ENCODE measurements around the gene RBM20. TPM values are rescaled to one million over a fixed set of nuclear protein-coding genes. Genes with fewer than 3 reads are reported as not detected.

Gene RBM20
- total RNA-seq, 1 donor from 2014 or later, result 0.02 TPM

DNA sequence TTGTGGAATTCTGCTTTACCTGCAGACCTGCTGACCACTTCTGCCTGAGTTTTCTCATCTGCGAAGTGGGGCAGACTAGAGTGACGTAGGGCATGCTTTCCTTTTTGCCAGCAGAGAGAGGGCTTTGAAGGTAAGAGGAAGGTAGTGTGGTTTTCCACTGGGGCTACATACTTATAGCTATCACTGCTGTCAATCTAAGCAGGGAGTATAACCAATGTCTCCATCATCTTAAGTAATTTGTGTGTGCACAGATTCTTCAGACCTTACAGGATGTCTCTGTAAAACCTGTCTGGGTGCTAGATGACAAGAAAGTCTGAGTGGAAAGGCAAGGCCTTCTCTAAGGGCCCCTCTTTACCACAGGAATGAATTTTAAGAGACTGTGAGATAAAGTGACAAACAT is 106.8 kb downstream of the RBM20 start:
- DNase-seq (ENCODE audit: low spot score), result no peak
- intact Hi-C loops (cut with micrococcal nuclease), result no loop called here
- no peaks in the 10 kb centered on the region for H3K27me3 Mint-ChIP-seq (ENCODE audit: low read depth)
- no peak overlapping the region for H3K4me3 Mint-ChIP-seq (ENCODE audit: low read depth)
- H3K9me3 Mint-ChIP-seq, result peaks cover 27% of the 10 kb centered on the region
- H3K36me3 Mint-ChIP-seq (ENCODE audit: low read depth), result peaks cover 7% of the 10 kb centered on the region
- peaks cover 50% of the 10 kb centered on the region for H3K4me1 Mint-ChIP-seq (ENCODE audit: low read depth)
- no peak overlapping the region for H3K27ac Mint-ChIP-seq

DNA sequence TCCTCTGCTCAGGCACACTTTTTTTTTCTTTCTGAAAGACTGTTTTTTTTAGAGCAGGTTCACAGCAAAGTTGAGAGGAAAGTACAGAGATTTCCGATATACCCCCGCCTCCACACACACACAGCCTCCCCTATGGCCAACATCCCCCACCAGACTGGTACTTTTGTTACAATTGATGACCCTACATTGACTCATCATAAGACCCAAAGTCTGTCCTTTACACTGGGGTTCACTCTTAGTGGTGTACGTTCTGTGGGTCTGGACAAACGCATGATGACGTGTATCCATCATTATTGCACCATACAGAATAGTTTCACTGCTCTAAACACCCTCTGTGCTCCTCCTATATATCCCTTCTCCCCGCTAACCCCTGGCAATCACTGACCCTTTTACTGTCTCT is 107.7 kb downstream of the RBM20 start:
- Mint-ChIP-seq H3K4me1 (ENCODE audit: low read depth) (peaks cover 45% of the 10 kb centered on the region), H3K9me3 (peaks cover 27% of the 10 kb centered on the region), H3K27me3 (ENCODE audit: low read depth) (no peaks in the 10 kb centered on the region), H3K4me3 (ENCODE audit: low read depth) (no peak overlapping the region), H3K36me3 (ENCODE audit: low read depth) (peaks cover 7% of the 10 kb centered on the region), H3K27ac (no peak overlapping the region)
- intact Hi-C loops (cut with micrococcal nuclease), result no loop called here
- no peak for DNase-seq (ENCODE audit: low spot score)

DNA sequence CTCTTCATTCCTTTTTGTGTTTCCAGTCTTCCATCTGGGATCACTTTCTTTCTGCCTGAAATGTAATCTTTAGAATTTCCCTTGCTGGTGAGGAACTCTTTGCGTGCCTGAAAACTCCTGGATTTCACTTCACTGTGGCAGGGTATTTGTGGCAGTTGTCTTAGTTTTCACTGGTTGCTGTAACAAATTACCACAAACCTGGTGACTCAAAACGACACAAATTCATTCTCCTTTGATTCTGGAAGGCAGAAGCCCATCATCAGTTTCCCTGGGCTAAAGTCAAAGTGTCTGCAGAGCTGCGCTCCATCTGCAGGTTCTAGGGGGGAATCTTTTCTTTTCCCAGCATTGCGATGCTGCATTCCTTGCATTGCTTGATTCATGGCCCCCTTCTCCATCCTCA is 109.3 kb downstream of the RBM20 start:
- peaks cover 7% of the 10 kb centered on the region for H3K36me3 Mint-ChIP-seq (ENCODE audit: low read depth)
- intact Hi-C loops (cut with micrococcal nuclease), result no loop called here
- H3K4me3 Mint-ChIP-seq (ENCODE audit: low read depth), result no peak overlapping the region
- H3K27ac Mint-ChIP-seq, result no peak overlapping the region
- H3K9me3 Mint-ChIP-seq, result peaks cover 22% of the 10 kb centered on the region
- H3K27me3 Mint-ChIP-seq (ENCODE audit: low read depth), result no peaks in the 10 kb centered on the region
- no peak for DNase-seq (ENCODE audit: low spot score)
- peaks cover 33% of the 10 kb centered on the region for H3K4me1 Mint-ChIP-seq (ENCODE audit: low read depth)

DNA sequence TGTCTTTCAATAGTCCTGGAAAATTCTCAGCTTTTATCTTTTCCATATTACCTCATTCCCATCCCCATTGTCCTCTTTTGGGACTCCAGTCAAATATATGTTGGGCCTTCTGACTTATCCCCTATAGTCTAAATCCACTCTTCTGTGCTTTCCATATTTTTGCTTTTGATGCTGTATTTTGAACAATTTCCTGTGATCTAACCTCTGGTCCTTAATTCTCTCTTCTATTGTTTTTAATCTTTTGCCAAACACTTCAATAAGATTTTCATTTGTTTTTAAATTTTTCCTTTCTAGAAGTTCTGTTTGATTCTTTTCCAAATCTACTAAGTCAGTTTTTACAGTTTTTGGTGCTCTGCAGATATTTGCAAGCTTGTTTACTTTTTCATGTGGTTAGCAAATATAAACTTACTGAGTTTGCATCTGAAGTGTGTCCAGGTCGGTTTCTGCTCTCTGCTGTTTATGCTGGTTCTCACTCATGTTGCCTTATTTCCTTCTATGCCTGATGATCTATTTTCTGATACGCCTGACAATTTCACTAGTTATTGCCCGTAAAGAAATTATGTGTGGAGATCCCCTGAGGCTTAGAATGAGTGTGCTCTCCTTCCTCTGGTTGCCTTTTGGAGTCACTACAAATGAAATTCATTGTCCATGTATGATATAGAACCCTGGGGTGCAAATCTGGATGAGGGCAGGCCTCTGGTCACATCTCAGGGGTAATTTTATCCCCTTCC is 110.4 kb downstream of the RBM20 start:
- H3K27me3 Mint-ChIP-seq (ENCODE audit: low read depth), result no peaks in the 10 kb centered on the region
- intact Hi-C loops (cut with micrococcal nuclease), result no loop called here
- peaks cover 31% of the 10 kb centered on the region for H3K4me1 Mint-ChIP-seq (ENCODE audit: low read depth)
- peaks cover 4% of the 10 kb centered on the region for H3K36me3 Mint-ChIP-seq (ENCODE audit: low read depth)
- no peak overlapping the region for H3K4me3 Mint-ChIP-seq (ENCODE audit: low read depth)
- H3K27ac Mint-ChIP-seq, result no peak overlapping the region
- no peak for DNase-seq (ENCODE audit: low spot score)
- H3K9me3 Mint-ChIP-seq, result peaks cover 12% of the 10 kb centered on the region

DNA sequence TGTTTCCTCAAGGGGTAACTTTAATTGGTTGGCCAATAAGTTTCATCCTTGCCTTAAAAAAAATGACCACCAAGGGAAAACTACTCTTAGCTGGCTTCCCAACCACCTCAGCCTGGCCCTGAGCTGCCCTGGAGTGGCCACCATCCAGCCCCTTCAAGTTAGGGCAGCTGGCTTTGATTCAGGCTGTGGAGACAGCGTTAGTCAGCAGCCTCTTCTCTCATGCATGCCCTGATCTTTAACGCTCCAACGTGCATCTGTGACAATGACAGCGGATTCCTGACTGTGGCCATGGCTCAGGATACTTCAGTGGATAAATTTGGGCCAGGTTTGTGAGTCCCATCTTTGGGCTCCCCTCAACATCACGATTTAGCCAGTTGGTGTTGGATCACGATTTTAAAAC is 111.6 kb downstream of the RBM20 start:
- no peak overlapping the region for H3K4me3 Mint-ChIP-seq (ENCODE audit: low read depth)
- intact Hi-C loops (cut with micrococcal nuclease), result no loop called here
- peaks cover 8% of the 10 kb centered on the region for H3K9me3 Mint-ChIP-seq
- H3K4me1 Mint-ChIP-seq (ENCODE audit: low read depth), result peaks cover 28% of the 10 kb centered on the region
- H3K27me3 Mint-ChIP-seq (ENCODE audit: low read depth), result no peaks in the 10 kb centered on the region
- no peak for DNase-seq (ENCODE audit: low spot score)
- peaks cover 4% of the 10 kb centered on the region for H3K36me3 Mint-ChIP-seq (ENCODE audit: low read depth)
- H3K27ac Mint-ChIP-seq, result no peak overlapping the region

DNA sequence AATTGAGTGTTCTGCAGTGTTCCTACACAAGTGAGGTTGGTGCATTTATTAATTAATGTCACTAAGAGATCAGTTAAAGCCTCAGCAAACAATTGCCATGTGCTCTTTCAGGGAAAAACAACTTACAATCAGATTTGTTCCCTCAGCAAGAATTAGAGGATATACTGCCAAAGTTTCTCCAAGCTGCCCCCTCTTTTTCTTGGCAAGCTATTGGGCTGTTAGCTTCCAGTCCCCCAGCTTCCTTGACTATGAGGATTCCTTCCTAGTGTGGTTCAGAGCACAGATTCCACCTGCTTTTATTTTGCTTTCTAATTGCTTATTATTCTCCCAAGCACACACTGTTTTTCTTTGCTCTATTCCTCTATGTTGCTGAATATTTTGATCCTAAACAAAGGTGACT is 112.7 kb downstream of the RBM20 start:
- H3K4me3 Mint-ChIP-seq (ENCODE audit: low read depth), result no peak overlapping the region
- no peak overlapping the region for H3K27ac Mint-ChIP-seq
- DNase-seq (ENCODE audit: low spot score), result no peak
- intact Hi-C loops (cut with micrococcal nuclease), result no loop called here
- peaks cover 19% of the 10 kb centered on the region for H3K4me1 Mint-ChIP-seq (ENCODE audit: low read depth)
- H3K36me3 Mint-ChIP-seq (ENCODE audit: low read depth), result peaks cover 4% of the 10 kb centered on the region
- peaks cover 8% of the 10 kb centered on the region for H3K9me3 Mint-ChIP-seq
- H3K27me3 Mint-ChIP-seq (ENCODE audit: low read depth), result no peaks in the 10 kb centered on the region

DNA sequence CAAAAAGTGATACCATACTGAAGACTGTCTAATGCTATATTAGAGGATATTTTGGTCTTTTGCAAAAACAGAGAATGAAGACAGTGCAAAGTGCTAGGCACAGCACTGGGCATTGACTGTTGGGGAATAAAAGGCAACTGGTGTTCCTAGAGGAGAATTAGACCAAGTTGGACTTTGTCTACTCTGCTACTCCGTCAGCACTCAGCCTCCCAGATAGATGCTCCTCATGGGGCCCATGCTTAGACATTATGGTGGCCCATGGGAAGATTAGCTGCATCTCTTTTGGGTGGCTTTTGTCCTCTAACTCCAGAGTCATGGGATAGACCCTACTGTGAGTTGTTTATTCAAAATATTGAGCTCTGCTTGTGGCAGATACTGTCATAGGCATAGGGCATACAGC is 113.5 kb downstream of the RBM20 start:
- Mint-ChIP-seq H3K27me3 (ENCODE audit: low read depth) (no peaks in the 10 kb centered on the region), H3K27ac (no peak overlapping the region), H3K9me3 (peaks cover 8% of the 10 kb centered on the region), H3K4me1 (ENCODE audit: low read depth) (peaks cover 14% of the 10 kb centered on the region), H3K36me3 (ENCODE audit: low read depth) (peaks cover 4% of the 10 kb centered on the region), H3K4me3 (ENCODE audit: low read depth) (no peak overlapping the region)
- no peak for DNase-seq (ENCODE audit: low spot score)
- intact Hi-C loops (cut with micrococcal nuclease), result no loop called here

DNA sequence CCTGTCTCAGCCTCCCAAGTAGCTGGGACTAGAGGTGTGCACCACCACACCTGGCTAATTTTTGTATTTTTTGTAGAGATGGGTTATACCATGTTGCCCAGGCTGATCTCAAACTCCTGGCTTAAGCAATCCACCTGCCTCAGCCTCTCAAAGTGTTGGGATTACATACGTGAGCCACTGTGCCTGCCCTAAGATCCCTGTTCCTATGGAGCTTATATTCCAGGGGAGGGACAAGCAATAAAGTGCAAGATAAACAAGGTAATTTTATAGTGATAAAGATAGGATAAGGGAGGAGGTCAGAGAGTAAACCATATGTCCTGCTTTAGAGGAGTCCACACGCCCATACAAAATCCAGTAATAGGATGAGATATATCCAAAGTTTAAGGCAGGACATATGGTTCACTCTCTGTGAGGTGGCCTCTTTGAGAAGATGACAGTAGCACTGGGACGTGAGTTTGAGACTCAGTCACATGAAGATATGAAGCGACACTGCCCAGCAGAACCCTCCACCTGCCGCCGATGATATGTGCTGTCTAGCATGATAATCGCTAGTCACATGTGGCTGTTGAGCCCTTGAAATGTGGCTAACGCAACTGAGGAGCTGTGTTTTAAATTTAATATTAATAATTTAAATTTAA is 114.1 kb downstream of the RBM20 start:
- intact Hi-C loops (cut with micrococcal nuclease), result no loop called here
- H3K36me3 Mint-ChIP-seq (ENCODE audit: low read depth), result peaks cover 4% of the 10 kb centered on the region
- H3K9me3 Mint-ChIP-seq, result peaks cover 8% of the 10 kb centered on the region
- no peak overlapping the region for H3K4me3 Mint-ChIP-seq (ENCODE audit: low read depth)
- no peak for DNase-seq (ENCODE audit: low spot score)
- peaks cover 14% of the 10 kb centered on the region for H3K4me1 Mint-ChIP-seq (ENCODE audit: low read depth)
- no peak overlapping the region for H3K27ac Mint-ChIP-seq
- peaks cover under 1% of the 10 kb centered on the region for H3K27me3 Mint-ChIP-seq (ENCODE audit: low read depth)

DNA sequence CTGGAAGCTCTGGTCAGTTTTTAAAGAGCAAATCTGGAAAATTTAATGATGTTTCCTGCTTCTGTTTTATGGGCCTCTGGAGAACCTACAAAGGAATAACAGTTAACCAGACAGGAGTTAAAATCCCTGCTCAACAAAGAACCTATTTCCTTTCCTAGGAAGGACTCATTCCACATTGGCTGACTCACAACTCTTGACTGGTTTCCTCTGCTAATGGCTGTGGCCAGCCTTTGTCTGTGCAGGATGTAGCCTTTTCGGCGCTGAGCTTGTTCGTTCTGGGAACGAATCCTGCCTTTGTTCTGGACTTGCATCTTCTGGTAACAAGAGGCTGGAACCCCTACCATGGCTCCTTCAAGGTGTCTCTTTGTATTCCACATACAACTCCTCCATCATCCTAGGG is 114.8 kb downstream of the RBM20 start:
- H3K27ac Mint-ChIP-seq, result no peak overlapping the region
- H3K4me3 Mint-ChIP-seq (ENCODE audit: low read depth), result no peak overlapping the region
- intact Hi-C loops (cut with micrococcal nuclease), result no loop called here
- peaks cover 4% of the 10 kb centered on the region for H3K36me3 Mint-ChIP-seq (ENCODE audit: low read depth)
- H3K9me3 Mint-ChIP-seq, result peaks cover 8% of the 10 kb centered on the region
- DNase-seq (ENCODE audit: low spot score), result no peak
- H3K4me1 Mint-ChIP-seq (ENCODE audit: low read depth), result peaks cover 7% of the 10 kb centered on the region
- H3K27me3 Mint-ChIP-seq (ENCODE audit: low read depth), result peaks cover 2% of the 10 kb centered on the region

DNA sequence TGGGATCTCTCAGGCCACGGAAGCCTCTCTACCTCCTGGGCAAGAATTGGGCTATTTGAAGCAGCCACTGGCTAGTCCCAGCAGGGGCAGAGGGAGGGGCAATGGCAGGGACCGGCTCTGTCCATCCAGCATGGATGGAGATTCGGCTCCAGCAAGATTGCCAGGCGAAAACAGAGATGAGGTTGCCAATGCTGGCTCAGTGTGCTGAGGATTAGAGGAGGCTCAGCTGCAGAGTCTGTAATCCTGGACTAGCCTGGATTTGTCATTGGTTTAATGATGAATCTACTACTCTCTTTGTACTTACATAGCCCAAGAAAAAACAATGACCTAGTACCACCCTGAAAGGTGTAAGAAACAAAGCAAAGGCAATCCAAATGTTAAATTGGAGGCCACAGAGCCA is 115.4 kb downstream of the RBM20 start:
- Mint-ChIP-seq H3K36me3 (ENCODE audit: low read depth) (peaks cover under 1% of the 10 kb centered on the region), H3K4me3 (ENCODE audit: low read depth) (no peak overlapping the region), H3K27ac (no peak overlapping the region), H3K27me3 (ENCODE audit: low read depth) (peaks cover 2% of the 10 kb centered on the region), H3K4me1 (ENCODE audit: low read depth) (peaks cover 2% of the 10 kb centered on the region), H3K9me3 (peaks cover 3% of the 10 kb centered on the region)
- intact Hi-C loops (cut with micrococcal nuclease), result no loop called here
- DNase-seq (ENCODE audit: low spot score), result no peak

DNA sequence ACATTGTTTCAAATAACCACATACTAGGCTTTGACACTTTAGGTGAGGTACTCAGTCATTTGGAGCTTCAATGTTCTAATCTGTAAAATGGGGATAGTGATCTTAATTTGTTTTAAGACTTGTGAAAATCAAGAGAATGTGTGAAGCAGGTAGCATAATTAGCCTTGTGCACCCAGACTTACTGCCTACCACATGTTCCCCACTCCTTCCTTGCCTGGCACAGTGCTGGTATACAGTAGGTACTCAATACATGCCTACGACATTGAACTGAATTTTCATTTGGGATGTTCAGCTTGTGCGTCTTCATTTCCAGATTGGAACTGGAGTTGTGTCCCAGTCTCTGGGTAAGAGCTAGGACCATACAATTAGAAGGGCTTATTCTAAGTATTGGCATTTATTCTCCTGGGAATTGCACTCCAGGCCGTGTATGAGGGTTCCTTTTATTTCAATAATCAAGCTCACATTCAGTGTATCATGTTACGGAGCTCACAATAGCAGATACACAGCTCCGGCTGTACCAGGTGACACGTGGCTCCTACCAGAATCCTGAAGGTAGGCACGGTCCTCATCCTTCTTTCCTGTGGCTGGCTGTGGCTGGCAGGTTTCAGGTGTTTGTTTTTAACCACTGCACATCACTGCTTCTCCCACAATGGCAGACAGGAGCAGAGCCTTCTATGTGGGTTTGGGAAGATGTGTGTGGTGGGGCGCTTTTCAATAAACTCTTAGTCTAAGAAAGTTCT is 118.1 kb downstream of the RBM20 start:
- peaks cover 10% of the 10 kb centered on the region for H3K4me1 Mint-ChIP-seq (ENCODE audit: low read depth)

DNA sequence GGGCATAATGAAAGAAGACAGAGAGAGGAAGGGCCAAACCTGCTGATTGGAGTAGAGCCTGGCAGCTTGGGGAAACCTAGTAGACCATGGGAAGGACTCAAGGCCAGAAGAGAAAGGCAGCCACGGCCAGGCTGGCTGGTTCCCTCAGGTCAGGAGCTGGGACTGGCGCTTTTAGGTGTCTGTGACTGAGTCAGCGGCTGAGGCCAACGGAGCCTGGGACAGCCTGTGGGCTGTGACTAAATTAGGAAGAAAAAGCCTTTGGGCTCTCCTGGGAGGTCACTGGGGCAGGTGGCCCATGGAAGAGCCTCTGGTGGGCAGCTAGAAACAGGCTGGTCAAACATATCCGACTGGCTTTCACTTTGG is 118.7 kb downstream of the RBM20 start:
- Mint-ChIP-seq H3K27ac (no peak overlapping the region), H3K4me1 (ENCODE audit: low read depth) (peaks cover 10% of the 10 kb centered on the region), H3K27me3 (ENCODE audit: low read depth) (peaks cover 2% of the 10 kb centered on the region), H3K4me3 (ENCODE audit: low read depth) (no peak overlapping the region), H3K9me3 (no peaks in the 10 kb centered on the region), H3K36me3 (ENCODE audit: low read depth) (no peaks in the 10 kb centered on the region)
- DNase-seq (ENCODE audit: low spot score), result no peak
- intact Hi-C loops (cut with micrococcal nuclease), result no loop called here

More for the DNA sequence above, 118.1 kb downstream of the RBM20 start:
- intact Hi-C loops (cut with micrococcal nuclease), result no loop called here
- H3K9me3 Mint-ChIP-seq, result no peaks in the 10 kb centered on the region
- peaks cover 2% of the 10 kb centered on the region for H3K27me3 Mint-ChIP-seq (ENCODE audit: low read depth)
- DNase-seq (ENCODE audit: low spot score), result no peak
- H3K4me3 Mint-ChIP-seq (ENCODE audit: low read depth), result no peak overlapping the region
- no peaks in the 10 kb centered on the region for H3K36me3 Mint-ChIP-seq (ENCODE audit: low read depth)
- H3K27ac Mint-ChIP-seq, result no peak overlapping the region

DNA sequence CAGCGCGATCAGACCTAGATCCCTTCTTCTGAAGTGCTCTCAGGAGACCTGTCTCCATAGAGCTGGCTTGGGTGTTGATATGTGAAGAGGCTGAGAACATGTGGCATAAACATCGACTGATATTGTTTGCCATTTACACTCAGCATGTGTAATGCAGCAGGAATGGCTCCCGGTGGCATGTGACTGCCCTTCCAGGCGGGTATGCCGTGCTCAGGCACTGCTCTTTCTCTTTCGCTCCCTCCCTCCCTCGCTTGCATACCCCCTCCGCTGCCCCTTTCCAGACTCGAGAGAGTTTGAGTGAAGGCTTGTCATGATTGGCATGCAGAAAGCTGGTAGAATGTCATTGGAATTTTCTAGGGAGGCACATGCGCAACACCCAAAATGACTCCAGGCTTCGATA is 120.2 kb downstream of the RBM20 start:
- H3K9me3 Mint-ChIP-seq, result no peaks in the 10 kb centered on the region
- no peaks in the 10 kb centered on the region for H3K36me3 Mint-ChIP-seq (ENCODE audit: low read depth)
- intact Hi-C loops (cut with micrococcal nuclease), result no loop called here
- H3K27me3 Mint-ChIP-seq (ENCODE audit: low read depth), result peaks cover 2% of the 10 kb centered on the region
- no peak overlapping the region for H3K27ac Mint-ChIP-seq
- no peak for DNase-seq (ENCODE audit: low spot score)
- H3K4me3 Mint-ChIP-seq (ENCODE audit: low read depth), result no peak overlapping the region
- peaks cover 10% of the 10 kb centered on the region for H3K4me1 Mint-ChIP-seq (ENCODE audit: low read depth)
